Left lung (tissue), 10 donors: Measurements from ENCODE around the gene SV2B. TPM values are rescaled to one million over a fixed set of nuclear protein-coding genes. Genes with fewer than 3 reads are reported as not detected.

Experiments used
- ATAC-seq: fragments of 200-7000 bp; cut with Tn5 transposase; one replicate; pipeline ENCODE4 v1.9.1; 2020; ENCODE audit warnings: moderate library complexity
- DNase-seq, 4 donors: peaks; one replicate each; pipeline ENCODE4 v3.0.0-alpha.2; 2013 to 2020
- H3K27ac ChIP-seq, 2 donors: fragments of 200-600 bp; sonication (generic) in 1 of 2; one replicate each; pipeline versions ENCODE4 v1.5.0 to v1.8.0; 2020 to 2021
- H3K27me3 ChIP-seq, 2 donors: fragments of 200-600 bp; sonication (generic) in 1 of 2; one replicate each; pipeline versions ENCODE4 v1.5.0 to v1.8.0; 2020 to 2021
- H3K36me3 ChIP-seq, 2 donors: fragments of 200-600 bp; sonication (generic) in 1 of 2; one replicate each; pipeline versions ENCODE4 v1.5.0 to v1.8.0; 2020 to 2021
- H3K4me1 ChIP-seq, 2 donors: fragments of 200-600 bp; one replicate each; pipeline ENCODE4 v1.8.0; 2021
- H3K4me3 ChIP-seq, 2 donors: fragments of 200-600 bp; sonication (generic) in 1 of 2; one replicate each; pipeline versions ENCODE4 v1.5.0 to v1.8.0; 2020 to 2021; ENCODE audit warnings: mild to moderate bottlenecking in 1 of 2
- H3K9me3 ChIP-seq, 2 donors: fragments of 200-600 bp; sonication (generic) in 1 of 2; one replicate each; pipeline versions ENCODE4 v1.5.0 to v1.8.0; 2020 to 2021
- CTCF ChIP-seq, 2 donors: fragments of 200-600 bp; sonication (generic) in 1 of 2; IDR thresholded peaks; one replicate each; pipeline versions ENCODE4 v1.5.0 to v1.8.0; 2021; ENCODE audit warnings: antibody characterized with exemption in 2 of 2
- intact Hi-C, 2 donors: fragments of 100-400 bp; cut with DNase I; formaldehyde crosslinking; loops; one replicate each; pipeline versions ENCODE4 v1.11.2 to v1.14.2; 2022
- polyA plus RNA-seq, 6 donors: library from polyadenylated mRNA; unstranded; fragments of 120-200 nt; gene quantifications; one replicate each; pipeline ENCODE4 v1.2.1, GENCODE V29; 2013; ENCODE audit not compliant: insufficient read length in 6 of 6
- total RNA-seq, 2 donors: library from RNA; stranded (reverse); fragmentation: NEBNext Ultra II Directional; extraction: Animal tissue kit (Norgen Biotek cat#: 25700); gene quantifications; one replicate each; pipeline ENCODE4 v1.2.1, GENCODE V29; 2021
- donor health status: DM: no; HTN: yes; CAD: no.
- donor health status: DM: no; HTN: no; CAD: no.

SV2B gene
- total and polyA plus RNA-seq, 8 donors: 0.58 to 3.2 (median 1.4) TPM

GRCh38 chr15:91214675-91215590 is 114.9 kb downstream of the SV2B start:
- Histone ChIP-seq H3K36me3 (no peaks in the 10 kb centered on the region), H3K4me1 (no peaks in the 10 kb centered on the region), H3K4me3 (no peak overlapping the region), H3K27me3 (peaks cover 0 to 10% of the 10 kb centered on the region in 2 donors), H3K27ac (no peak overlapping the region), H3K9me3 (no peaks in the 10 kb centered on the region)
- intact Hi-C loops: no loop called here
- no peak for TF ChIP-seq CTCF (IDR thresholded peaks at IDR 0.05)
- DNase-seq (no peak), ATAC-seq (no peak)

GRCh38 chr15:91216000-91216399 is 115.9 kb downstream of the SV2B start:
- DNase-seq: no peak
- no peak for TF ChIP-seq CTCF (IDR thresholded peaks at IDR 0.05)
- Histone ChIP-seq H3K27ac (no peak overlapping the region), H3K4me1 (no peaks in the 10 kb centered on the region), H3K27me3 (no peaks in the 10 kb centered on the region), H3K36me3 (no peaks in the 10 kb centered on the region), H3K9me3 (no peaks in the 10 kb centered on the region), H3K4me3 (no peak overlapping the region)
- intact Hi-C loops: no loop called here
- ATAC-seq: no peak

GRCh38 chr15:91219206-91219605 is 119.1 kb downstream of the SV2B start:
- TF ChIP-seq CTCF (IDR thresholded peaks at IDR 0.05): no peak
- intact Hi-C loops: no loop called here
- H3K36me3 ChIP-seq: no peaks in the 10 kb centered on the region
- no peaks in the 10 kb centered on the region for H3K4me1 ChIP-seq
- H3K4me3 ChIP-seq: no peak overlapping the region
- no peak for DNase-seq
- no peak for ATAC-seq
- H3K27ac ChIP-seq: no peak overlapping the region
- peaks cover 0 to 11% of the 10 kb centered on the region in 2 donors for H3K27me3 ChIP-seq
- H3K9me3 ChIP-seq: no peaks in the 10 kb centered on the region

- intact Hi-C loops: loop anchor here in 1 of 2 donors (5.0 kb wide), 1 partner anchor 165 kb away; no protein-coding TSS in a partner anchor
- no peak for DNase-seq
- Histone ChIP-seq H3K27me3 (peaks cover 0 to 24% of the 10 kb centered on the region in 2 donors), H3K36me3 (no peaks in the 10 kb centered on the region), H3K4me1 (no peaks in the 10 kb centered on the region), H3K9me3 (no peaks in the 10 kb centered on the region), H3K4me3 (no peak overlapping the region), H3K27ac (no peak overlapping the region)
- TF ChIP-seq CTCF (IDR thresholded peaks at IDR 0.05): no peak
- ATAC-seq: no peak
Measured at GRCh38 chr15:91222052-91222451, 122.0 kb downstream of the SV2B start.

GRCh38 chr15:91223863-91224262 is 123.8 kb downstream of the SV2B start:
- Histone ChIP-seq H3K4me1 (no peaks in the 10 kb centered on the region), H3K9me3 (no peaks in the 10 kb centered on the region), H3K36me3 (no peaks in the 10 kb centered on the region), H3K4me3 (no peak overlapping the region), H3K27ac (no peak overlapping the region), H3K27me3 (peaks cover 0 to 24% of the 10 kb centered on the region in 2 donors)
- no peak for ATAC-seq
- intact Hi-C loops: loop anchor here in 1 of 2 donors (5.0 kb wide), 1 partner anchor 167 kb away; no protein-coding TSS in a partner anchor
- no peak for DNase-seq
- no peak for TF ChIP-seq CTCF (IDR thresholded peaks at IDR 0.05)
